NCI-H2196 treated with DMSO at 0.1 percent for 48 hours (cell line): ENCODE measurements around the gene TRIM2.
A peak's percentile ranks its signal among the peaks of the same experiment; 100 is the strongest.

ENCODE experiments used
- DNase-seq: peaks from one replicate; lab custom pipeline; 2025; ENCODE audit not compliant: unreplicated experiment; lab: John Stamatoyannopoulos, UW

The TRIM2 gene

DNA sequence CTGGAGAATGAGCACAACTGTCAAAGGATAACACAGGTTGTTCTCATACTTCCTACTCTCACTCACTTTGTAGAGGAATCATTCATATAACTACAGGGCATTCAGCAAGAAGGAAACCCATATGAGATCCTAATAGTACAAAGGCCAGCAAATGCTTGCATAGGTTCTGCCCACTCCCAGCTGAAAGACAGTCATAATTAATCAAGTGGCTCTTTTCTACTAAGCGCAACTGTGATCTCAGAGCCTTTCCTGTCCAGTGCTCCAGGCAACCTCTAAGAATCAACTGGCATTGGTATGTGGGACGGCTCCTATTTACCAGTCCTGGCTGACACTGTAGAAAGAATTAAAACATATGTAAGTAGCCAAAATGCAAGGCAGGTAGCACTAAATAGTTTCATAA lies 121.3 kb downstream of the TRIM2 start:
- DNase-seq = no peak

DNA sequence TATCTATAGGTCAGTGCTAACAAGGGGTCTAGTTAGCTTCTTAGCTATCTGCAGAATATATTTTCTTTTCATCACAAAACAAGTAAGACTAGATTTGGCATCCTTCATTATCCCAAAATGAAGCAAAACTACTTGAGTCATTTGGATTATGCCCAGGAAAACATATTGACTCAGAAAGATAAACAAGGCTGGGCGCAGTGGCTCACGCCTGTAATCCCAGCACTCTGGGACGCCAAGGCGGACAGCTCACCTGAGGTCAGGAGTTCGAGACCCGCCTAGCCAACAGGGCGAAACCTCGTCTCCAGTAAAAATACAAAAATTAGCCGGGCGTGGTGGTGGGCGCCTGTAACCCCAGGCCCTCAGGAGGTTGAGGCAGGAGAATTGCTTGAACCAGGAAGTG lies 122.3 kb downstream of the TRIM2 start:
- DNase-seq = no peak

DNA sequence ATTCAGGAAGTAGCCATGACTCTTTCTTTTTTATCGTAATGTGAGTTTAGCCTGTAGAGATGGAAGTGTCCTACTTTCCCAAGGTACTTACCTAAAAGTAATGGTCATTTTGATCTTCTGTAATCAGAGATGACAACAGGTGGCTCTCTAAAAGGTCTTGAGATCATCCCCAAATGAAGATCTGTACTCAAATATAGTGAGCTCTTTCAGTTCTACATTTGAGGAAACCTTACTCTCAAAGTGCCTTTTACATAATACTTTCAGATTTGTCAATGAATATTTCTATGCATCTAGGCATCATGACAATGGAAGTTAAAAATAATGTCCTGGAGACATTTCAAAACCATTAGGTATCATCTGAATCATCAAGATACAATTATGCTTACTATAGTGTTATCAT lies 123.0 kb downstream of the TRIM2 start:
- DNase-seq = no peak

DNA sequence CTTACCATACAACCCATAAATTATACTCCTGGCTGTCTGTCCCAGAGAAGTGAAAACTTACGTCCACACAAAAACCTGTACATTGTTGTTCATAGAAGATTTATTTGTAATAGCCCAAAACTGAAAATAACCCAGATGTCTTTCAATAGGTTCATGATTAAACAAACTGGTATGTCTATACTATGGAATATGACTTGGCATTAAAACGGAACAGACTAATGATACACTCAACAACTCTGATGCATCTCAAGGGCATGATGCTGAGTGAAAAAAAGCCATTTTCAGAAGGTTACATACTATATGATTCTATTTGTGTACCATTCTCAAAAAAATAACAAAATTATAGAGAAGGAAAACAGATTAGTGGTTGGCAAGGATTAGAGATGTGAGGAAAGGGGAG lies 128.7 kb downstream of the TRIM2 start:
- DNase-seq = no peak

DNA sequence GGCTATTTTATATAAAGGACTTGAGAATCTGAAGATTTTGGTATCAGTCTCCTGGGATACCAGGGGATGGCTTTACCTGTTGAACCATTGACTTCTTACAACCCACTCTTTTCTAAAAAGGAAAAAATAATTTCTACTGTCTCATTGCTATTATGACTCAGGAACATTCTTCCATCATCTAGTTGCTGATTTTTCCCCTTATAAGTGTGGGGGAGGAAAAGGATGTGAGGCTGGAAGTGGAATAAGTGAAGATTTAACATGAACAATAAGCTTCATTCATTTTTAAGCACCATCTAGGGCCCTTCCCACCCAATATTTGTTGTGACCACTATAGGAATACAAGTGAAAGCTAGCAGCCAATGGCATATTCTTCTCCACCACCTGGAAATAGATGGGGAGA lies 129.6 kb downstream of the TRIM2 start:
- DNase-seq = no peak

DNA sequence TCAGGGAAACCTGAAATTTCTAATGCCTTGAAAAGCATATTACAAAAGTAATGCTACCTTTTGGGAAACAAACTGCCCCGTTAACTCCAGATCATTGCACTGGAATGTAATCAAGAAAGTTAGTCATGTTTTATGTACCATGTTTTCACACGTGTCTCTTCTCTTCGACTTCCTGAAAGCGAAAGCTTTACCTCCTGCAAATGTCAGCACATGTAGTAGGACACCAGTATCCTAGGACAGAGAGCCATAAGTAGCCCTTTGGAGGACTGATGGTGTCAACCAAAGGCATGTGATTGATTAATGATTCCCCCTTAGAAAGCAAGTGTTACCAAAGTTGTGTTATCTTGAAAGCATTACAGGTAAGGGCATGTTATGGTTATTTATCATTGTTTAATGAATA lies 131.4 kb downstream of the TRIM2 start:
- DNase-seq = no peak

DNA sequence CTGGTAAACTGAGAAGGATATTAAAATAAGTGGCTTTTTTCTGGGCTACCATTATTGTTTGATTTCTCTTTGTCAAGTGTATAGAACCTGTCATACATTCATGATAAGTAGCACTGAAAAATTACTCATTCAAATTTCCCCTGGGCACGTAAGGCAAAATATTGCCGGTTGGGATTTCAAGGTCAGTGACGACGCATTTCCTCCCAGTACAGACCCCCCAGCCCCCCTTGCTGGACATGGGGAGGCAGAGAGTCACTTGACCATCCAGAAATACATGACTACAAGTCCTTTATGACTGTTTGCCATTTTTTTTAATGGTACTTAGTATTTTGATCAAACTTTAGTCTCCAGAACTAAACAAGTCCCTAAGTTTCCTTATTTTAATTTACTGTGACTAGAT lies 133.4 kb downstream of the TRIM2 start:
- no peak for DNase-seq

DNA sequence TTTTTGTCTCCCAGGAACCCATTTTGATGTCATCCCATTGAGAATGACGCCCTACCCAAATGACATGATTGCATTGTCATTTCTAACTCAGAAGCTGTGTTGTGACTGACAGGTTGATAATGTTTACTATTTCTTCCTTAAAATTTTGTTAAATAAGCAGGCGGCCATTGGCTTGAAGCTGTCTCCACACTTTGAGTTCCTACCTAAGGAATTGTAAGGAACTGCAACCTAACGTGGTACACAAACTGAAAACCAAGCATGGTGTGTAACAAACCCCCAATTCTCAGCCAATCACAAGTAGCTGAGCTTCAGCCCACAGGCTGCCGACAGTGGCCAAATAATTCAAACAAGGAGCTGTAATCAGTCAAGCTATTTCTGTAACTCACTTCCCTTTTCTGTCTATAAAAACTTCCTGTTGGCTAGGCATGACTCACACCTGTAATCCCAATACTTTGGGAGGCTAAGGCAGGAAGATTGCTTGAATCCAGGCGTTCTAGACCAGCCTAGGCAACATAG lies 137.4 kb downstream of the TRIM2 start:
- DNase-seq = no peak

DNA sequence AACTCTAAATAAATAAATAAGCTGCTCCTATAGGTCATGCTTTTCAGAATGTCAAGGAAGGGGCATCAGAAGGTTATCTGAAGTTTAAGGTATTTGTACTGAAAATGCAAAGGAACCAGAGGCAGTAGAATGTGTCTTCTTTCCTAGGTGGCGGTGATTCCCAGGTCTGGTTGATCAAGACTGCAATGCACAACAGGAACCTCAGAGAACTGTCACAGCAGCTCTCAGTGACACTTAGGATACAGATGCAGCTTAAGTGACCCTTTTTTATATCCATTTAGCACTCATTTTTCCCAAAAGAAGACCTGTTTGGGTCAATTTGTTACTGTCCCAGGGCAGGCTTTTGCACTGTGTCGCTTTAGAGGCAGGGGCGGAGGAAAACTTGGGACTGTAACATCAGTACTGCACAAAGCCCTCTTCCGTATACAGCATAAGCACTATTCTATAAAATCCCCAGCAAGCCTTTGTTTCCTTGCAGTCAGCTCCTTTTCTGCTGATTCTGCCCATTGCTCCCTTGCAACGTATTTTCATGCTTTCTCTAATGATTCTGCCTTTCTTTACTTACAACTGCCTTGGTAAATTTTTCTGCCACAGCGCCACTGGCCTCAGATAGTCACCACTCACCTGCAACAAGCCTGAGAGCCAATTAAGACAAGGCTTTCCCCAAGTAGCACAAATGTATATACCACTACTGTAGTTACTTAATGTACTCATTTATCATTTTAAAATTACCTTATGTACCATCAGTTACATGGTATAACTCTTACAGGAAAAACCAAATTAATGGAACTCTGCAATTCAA lies 138.7 kb downstream of the TRIM2 start:
- DNase-seq = no peak

DNA sequence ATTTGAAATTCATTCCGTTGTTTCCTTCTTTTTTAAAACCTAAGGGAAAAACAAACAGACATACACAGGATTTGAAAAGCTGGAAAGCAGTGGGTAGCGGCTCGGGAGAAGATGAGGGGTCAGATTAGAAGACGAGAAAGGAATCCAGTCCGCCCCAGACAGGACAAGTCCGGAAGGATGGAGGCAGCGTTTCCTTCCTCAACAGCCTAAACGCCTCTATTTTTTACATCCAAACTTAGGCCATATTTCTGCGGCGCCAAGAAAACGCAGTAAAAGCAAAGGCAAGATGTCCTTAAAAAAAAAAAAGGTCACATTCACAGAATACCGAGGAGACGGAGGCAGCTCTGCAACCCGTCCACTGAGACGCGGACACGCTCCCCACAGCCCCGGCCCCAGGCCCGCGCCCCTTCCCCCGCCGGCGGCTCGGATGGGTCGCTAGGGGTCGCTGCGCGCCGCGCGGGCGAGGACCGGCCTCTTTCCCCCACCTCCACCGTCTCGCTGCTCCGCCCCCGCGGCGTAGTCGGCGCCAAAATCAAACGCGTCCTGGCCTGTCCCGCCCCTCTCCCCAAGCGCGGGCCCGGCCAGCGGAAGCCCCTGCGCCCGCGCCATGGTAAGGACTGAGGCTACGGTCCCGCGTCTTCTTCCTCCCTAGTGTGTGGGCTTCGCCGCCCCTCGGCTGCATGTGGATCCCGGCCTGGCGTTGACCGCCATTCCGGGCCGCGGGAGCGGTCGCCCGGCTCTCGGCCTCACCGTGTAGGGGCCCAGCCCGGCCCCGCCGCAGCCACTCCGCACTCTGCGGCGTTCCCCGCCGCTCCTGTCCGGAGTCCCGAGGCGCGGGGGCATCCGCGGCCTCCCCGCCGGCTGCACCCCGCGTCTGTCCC lies 140.1 kb downstream of the TRIM2 start, which contains the start of gene MND1:
MND1 (plus strand) TSS at position 558 of the 881 bp plus-strand sequence; CDS start at position 608, 50 bp downstream.
- peak; percentile 26 for DNase-seq

DNA sequence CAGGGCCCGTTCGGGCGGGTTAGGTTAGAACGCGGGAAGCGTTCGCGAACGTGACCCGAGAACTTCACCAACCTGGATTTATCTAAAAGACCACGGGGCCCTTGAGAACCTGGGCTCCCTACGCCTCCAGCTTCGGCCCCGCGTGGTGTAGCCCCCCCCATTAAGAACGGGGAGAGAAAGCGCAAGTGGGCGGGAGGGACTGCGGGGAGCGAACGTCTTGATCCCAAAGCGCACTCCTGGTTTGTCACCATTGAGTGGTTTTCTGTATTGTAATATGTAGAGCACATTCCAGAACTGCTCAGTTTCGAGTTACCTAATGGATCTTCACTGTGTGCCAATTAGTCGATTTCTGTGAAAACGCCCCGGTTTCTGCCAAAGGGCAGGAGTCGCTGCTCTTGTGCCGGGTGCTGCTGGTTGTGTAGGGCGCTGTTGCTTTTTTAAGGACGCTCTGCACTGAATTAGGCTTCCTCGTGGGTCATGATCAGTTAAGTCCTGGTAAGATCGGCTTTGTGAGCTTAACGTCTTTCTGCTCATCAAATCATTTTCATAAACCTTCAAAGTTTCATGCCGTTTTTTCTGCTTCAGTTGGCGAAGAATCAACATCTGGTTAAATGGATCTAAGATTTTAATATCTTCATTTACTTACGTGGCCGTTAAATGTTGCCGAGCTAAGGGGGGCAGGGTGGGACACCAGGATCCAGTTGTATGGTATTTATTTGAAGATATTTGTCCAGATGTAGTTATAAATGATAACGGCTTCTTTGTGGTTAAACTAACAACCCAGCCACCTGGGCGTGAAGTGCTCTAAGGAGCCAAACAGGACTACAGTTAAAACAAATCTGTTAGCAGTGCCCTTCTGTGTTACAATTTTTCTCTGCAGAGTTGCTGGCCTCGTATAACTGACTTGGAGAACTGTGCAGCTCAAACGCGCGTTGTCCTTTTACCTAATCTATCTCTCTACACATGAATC lies 141.1 kb downstream of the TRIM2 start:
- DNase-seq = no peak

DNA sequence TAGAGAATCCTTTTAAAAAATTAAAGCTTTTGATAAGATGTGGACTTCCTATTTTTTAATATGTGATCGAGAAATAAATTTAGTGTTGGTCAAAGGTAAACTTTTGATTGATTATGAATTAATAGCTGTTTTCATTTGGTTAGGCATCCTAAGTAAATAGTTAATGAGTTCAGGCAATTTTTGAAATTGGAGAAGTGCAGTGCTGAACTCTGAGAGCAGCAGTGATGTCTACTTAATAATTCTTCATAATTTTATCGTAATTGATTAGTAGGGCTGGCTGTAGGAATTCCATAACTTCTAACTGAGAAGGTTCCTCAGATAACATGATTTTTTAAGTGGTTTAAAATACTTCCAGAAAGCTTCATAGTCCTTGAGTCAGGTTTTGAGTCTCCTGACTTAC lies 141.8 kb downstream of the TRIM2 start:
- DNase-seq = no peak

DNA sequence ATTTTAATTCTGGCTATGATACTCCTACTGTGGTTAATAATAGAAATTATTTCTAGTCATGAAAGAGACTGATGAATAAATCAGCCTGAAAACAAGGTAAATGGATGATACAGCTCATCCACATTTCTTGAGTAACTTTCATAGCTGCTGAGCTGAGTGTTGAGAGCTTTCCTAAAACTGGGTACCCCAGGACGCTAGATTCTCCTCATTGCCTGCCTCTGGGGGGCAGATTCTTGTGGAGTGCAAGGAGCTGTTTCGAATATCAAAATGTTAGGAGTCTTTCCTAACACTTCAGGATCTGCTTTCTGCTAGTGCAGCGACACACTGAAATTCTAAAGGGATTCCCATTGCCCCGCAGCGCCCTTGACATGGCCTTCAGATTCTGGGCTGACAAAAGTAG lies 142.3 kb downstream of the TRIM2 start:
- DNase-seq = no peak

DNA sequence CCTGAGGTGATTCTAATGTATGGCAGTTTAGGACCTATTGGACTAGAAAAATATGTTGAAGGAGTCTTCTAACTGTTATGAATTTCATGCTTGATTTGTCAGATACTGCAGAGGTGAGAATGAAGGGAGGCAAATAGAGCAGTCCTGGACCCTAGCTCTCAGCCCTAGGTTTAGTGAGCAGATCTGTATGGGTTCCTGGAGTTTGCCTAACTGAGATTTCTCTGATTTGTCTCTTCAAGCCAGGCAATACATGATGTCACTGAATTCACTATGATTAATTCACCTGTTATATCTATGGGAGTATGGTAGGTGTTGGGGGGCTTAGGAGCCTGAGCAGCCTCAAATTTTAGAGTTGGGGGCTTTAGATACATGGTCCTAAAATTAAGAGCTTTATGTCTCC lies 142.9 kb downstream of the TRIM2 start:
- no peak for DNase-seq

DNA sequence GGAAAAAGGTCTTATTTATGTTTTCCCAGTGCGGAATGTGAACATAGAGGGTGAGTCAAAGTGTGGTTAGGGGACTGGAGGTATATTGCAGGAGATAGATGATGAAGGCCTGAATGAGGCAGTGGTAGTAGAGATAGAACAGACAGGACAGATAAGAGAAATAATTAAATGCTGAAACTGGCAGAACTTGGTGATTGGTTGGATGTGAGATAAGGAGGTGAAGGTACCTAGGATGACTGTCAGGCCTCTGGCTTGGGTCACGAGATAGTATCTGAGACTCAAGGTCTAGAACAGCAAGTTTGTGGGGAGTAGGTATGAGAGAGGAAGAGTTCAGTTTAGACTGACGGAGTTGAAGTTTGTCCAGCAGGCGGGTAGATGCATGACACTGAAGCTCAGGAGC lies 143.8 kb downstream of the TRIM2 start:
- no peak for DNase-seq

DNA sequence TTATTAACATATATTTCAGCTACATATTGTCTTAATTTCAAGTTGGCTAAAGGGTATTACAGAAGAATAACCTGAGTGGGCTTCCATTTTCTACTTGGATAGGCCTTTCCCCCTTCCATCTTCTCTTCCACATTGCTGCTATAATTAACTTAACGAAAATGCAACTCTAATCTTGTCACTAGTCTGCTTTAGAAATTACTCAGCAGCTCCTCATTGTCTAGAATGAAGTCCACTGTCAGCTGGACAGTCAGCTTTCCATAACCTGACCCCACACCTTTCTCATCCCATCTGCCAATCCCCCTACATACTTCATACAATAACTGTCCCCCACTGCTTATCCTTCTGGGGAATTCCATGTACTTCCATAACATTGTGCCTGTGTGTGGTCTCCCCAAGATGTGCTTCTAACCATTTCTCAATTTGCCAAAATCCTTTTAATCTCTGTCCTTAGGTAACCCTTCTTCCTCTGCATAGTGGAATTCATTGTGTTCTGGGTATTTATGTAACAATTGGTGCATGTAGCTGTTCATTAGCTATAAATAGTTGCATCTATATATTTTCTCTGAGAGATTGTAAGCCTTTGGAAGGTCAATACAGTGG lies 145.1 kb downstream of the TRIM2 start:
- DNase-seq = no peak

DNA sequence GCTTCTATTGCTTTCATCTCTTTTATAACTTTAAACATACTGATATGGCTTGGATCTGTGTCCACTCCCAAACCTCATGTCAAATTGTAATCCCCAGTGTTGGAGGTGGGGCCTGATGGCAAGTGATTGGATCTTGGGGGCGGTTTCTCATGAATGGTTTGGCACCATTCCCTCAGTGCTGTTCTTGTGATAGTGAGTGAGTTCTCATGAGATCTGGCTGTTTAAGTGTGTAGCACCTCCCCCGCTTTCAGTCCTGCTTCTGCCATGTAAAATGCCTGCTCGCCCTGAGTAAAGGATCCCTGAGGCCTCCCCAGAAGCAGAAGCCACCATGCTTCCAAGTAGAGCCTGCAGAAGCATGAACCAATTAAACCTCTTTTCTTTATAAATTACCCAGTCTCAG lies 157.9 kb downstream of the TRIM2 start:
- no peak for DNase-seq

DNA sequence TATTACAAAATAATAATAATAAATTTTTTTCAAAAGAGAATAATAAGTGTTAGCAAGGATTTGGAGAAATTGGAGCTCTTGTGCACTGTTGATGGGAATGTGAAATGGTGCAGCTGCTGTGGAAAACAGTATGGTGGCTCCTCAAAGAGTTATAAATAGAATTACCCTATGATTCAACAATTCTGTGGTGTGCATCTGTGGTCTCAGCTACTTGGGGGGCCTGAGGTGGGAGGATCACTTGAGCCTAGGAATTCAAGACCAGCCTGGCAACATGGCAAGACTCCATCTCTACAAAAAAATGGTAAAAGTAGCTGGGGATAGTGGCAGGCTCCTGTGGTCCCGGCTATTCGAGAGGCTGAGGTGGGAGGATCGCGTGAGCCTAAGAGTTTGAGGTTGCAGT lies 159.8 kb downstream of the TRIM2 start:
- DNase-seq = no peak

DNA sequence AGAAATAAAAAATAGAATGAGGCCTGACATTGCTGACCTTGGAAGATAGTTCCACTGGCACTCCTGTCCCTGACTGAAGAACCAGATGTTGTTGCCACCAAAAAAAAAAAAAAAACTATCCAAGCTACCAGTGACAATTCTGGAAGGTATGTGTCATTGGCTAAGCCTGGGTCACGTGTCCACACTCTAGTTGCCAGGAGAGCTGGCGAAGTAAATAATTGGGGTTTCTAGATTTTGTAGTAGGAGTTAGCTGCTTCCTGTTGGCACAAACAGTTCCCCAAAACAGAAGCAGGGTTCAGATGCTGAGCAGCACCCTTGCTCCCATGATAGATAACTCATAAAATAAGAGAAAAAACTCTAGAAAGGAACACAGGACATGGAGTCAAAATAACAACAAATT lies 160.8 kb downstream of the TRIM2 start:
- no peak for DNase-seq

DNA sequence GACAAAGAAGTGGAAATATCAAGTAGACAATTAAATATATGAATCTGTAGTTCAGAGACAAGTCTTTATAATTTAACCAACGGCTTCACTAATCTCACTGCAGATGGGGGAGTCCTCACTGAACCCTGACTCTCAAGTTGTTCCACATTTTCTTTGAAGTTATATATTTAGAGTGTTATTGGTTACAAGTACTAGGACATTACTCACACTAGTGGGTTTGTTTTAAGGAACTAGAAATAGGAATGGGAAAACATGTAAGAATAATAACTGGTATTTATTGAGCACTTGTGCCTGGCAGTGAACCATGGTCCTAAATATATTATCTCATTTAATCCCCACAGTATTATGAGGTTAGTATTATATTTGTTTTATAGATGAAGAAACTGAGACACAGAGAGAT lies 162.2 kb downstream of the TRIM2 start:
- no peak for DNase-seq
